OCI-LY7 (cell line): ENCODE results near the gene SCARF2.
"Not testable (repeated sequence)": the region's sequence is repeated elsewhere in the genome, so short reads cannot be mapped to it uniquely, and the experiment has no call there.

Source experiments
- EZH2phosphoT487 ChIP-seq: fragments of 200-600 bp; sonication (generic); IDR thresholded peaks from 2 replicates; pipeline ENCODE4 v1.6.1; 2018; ENCODE audit warnings: low read depth, borderline replicate concordance, mild to moderate bottlenecking, mixed run types, antibody characterized with exemption, low read length, moderate library complexity, mixed read lengths
- TF ChIP-seq, protein P1 (sequence below): fragments of 200-600 bp; sonication (generic); conservative IDR thresholded peaks from 2 replicates; pipeline ENCODE4 v1.5.1; 2014; ENCODE audit warnings: mild to moderate bottlenecking, antibody characterized with exemption, low read length, moderate library complexity, mixed read lengths

DNA sequence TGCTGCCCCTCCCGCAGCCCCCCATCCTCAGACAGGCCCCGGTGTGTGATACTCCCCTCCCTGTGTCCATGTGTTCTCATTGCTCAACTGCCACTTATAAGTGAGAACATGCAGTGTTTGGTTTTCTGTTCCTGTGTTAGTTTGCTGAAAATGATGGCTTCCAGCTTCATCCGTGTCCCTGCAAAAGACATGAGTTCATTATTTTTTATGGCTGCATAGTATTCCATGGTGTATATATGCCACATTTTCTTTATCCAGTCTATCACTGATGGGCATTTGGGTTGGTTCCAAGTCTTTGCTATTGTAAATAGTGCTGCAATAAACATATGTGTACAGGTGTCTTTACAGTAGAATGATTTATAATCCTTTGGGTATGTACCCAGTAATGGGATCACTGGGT lies 22.4 kb downstream of the SCARF2 start:
- TF ChIP-seq, protein P1, sequence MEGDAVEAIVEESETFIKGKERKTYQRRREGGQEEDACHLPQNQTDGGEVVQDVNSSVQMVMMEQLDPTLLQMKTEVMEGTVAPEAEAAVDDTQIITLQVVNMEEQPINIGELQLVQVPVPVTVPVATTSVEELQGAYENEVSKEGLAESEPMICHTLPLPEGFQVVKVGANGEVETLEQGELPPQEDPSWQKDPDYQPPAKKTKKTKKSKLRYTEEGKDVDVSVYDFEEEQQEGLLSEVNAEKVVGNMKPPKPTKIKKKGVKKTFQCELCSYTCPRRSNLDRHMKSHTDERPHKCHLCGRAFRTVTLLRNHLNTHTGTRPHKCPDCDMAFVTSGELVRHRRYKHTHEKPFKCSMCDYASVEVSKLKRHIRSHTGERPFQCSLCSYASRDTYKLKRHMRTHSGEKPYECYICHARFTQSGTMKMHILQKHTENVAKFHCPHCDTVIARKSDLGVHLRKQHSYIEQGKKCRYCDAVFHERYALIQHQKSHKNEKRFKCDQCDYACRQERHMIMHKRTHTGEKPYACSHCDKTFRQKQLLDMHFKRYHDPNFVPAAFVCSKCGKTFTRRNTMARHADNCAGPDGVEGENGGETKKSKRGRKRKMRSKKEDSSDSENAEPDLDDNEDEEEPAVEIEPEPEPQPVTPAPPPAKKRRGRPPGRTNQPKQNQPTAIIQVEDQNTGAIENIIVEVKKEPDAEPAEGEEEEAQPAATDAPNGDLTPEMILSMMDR: not testable (repeated sequence)
- TF ChIP-seq EZH2phosphoT487: not testable (repeated sequence)
